GM12892 (cell line): ENCODE measurements around the gene FNIP2.

Experiments
- POLR2A ChIP-seq: IDR thresholded peaks from 2 replicates; pipeline ENCODE4 v1.6.1; 2011; ENCODE audit warnings: low read depth, low read length, control low read depth
- POLR2AphosphoS5 ChIP-seq: IDR thresholded peaks from 2 replicates; pipeline ENCODE4 v1.6.1; 2011; ENCODE audit warnings: low read depth, low read length, control low read depth
- TAF1 ChIP-seq: IDR thresholded peaks from 2 replicates; pipeline ENCODE4 v1.6.1; 2011; ENCODE audit warnings: low read depth, mild to moderate bottlenecking, control low read depth, low read length, borderline replicate concordance

DNA sequence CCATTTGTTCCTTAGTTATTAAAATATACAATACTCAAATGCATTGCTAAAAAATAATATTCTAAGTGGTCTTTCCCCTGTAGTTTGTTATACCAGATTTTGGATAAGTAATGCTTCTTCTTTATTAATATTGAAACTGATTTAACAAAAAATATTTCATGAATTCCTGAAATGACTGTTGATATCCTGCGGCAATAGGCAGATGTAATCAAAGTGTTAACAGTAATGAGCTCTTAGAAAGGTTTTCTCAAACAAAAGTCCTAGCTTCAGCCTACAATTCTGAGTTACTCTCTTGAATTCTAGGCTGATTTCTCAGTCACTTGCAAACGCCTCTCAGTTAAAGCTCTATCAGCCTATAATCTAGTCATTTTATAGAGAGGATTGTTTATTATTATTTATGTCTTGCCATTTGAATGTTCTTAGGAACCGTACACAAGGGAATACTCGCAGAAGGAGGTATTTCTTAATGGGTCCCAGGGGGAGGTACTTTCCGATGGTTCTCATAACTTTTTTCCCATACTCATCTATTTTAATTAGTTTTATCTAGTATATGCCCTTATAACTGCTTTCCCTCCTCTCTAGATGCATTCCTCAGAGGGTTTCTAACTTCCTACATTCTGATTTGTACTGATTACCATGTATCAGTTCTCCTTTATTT is 96.8 kb downstream of the FNIP2 start:
- no peak for TF ChIP-seq POLR2A
- TF ChIP-seq POLR2AphosphoS5 = no peak
- TF ChIP-seq TAF1 = no peak
